ENCODE results near the gene IL17C.
A peak's percentile ranks its signal among the peaks of the same experiment; 100 is the strongest.

The IL17C gene

GRCh38 chr16:88685156-88686061, 47.0 kb downstream of the IL17C start:
- DNase-seq (ENCODE audit: low read depth), result peak; percentile 63

DNA sequence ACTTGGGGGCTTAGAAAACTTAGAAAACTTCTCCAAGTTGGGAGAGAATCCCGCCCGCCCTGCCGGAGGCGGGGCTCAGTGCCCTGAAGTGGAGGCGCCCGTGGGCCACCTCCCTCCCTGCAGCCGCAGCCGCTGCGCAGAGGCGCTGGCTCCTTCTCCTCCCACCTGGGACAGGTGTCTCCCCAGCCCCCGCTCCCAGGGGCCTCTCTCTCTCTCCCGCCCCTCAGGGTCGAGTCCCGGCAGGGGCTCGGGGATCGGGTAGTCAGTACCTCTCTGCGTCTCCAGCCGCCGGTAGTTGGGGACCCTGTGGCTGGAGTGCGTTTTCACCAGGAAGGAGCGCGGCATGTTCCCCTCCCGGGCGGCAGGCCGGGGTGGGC, 47.7 kb downstream of the IL17C start:
- no peak for DNase-seq (ENCODE audit: low read depth)

DNA sequence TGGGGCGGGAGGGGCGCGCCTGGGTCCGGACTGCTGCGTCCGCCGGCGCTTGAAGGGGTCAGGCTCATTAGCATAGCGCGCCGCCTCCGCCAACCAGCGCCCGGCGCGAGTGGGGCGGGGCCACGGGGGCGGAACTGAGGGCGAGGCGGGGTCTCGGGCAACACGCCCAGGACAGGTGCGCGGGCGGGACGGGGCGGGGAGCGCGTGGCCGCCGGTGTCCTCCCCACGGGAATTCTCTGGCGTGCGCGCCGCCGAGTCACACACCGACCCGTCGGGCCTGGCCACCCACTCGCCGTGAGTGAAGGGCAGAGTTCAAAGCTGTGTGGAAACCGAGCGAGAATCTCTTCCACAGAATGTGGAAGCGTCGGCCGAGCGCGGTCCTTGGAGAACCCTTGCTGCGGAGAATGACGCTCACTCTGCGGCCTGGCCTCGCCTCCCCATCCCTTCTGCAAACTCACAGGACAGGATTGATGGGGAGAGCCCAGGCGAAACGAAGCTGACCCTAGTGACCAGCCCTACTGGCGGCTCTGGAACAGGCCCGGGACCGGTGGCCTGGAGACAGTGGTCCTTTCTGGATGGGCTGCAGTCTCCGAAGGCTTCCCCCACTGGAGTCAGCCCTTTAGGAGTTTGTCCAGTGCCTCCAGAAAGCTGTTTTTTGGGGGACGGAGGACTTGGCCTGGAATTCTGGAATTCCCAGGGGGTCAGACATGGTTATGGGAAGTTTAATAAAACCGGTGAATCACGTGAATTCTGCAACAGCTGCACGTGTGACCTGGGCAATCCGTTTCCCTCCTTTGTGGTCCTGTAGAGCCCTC, 48.3 kb downstream of the IL17C start, which contains the start of gene SNAI3:
TSS of gene SNAI3 (minus strand) at position 69 of the 815 bp plus-strand sequence. CDS start 101 bp downstream, outside the sequence.
- DNase-seq (ENCODE audit: low read depth), result peak; percentile 75

- DNase-seq (ENCODE audit: low read depth), result no peak
Measured at GRCh38 chr16:88687254-88687576, 48.8 kb downstream of the IL17C start.

GRCh38 chr16:88687676-88688012, 49.3 kb downstream of the IL17C start:
- DNase-seq (ENCODE audit: low read depth), result no peak

DNA sequence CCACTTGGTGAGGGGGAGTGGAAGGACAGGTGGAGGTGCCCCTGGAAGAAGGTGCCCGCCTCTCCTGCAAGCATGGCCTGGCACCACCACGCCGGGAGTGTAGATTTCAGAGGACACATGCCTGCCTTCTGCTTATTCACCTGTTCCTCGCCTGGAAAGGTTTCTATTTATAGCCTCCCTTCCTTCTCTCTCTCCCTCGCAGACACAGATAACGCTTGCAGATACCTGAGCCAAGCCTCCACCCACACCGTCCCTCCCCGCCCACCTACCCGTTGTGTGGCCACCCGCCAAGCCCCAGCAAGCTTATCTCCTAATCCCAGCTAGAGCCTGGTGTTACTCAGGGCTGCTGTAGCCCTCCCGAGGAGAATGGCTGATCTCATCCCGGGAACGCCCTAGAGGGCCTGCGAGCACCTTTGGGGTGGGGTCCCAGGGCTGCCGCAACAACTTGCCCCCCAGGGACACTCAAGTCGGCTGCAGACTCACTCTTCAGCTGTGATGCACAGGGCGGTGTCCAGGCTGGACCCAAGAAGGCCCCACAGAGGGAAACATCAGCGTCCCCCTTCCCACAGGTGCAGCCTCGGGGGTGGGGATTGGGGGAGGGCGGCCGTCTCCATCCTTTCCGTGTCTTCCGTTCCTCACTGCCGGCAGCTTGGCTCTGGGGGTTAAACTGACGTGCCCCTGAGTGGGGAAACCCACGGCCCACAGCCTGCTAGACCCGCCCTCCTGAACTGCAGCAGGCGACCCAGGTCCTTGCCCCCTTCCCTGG, 49.8 kb downstream of the IL17C start:
- DNase-seq (ENCODE audit: low read depth), result no peak
